ENCODE data around the gene CDH10.

The CDH10 gene

DNA sequence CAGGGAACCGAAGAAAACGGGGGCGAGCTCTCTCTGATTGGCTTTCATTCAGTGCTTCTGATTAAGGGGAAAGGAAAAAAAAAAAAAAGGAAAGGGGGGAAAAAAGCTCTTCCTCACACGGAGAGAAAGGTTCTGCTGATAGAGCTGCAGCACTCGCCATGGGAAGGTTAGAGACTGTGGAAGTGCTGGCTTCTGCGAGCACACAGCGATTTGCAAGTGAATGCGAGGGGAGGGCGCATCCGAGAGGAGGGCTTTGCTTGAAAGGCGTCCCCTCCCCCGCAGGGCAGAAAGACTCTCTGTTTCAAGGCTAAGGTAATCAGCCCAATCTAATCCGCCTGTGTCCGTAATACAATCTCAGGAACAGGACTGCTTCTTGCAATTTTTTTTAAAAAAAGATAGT lies at the start of gene CDH10:
Gene CDH10, minus strand, starts transcription at position 218 of the 400 bp plus-strand sequence. CDS start 51,488 bp downstream, outside the sequence.
- no peak for DNase-seq

DNA sequence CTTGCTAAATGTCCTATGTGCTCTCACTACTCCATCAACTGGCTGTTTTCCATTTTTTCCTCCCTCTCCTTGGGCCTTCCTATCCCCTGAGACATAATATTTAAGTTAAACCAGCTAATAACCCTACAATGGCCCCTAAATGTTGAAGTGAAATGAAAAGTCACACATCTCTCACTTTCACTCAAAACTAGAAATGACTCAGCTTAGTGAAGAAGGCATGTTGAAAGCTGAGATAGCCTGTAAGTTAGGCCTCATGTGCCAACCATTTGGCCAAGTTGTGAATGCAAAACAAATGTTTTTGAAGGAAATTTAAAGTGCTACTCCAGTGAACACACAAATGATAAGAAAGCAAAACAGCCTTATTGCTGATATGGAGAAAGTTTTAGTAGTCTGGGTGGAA lies 48.8 kb upstream of the CDH10 start:
- no peak for DNase-seq

DNA sequence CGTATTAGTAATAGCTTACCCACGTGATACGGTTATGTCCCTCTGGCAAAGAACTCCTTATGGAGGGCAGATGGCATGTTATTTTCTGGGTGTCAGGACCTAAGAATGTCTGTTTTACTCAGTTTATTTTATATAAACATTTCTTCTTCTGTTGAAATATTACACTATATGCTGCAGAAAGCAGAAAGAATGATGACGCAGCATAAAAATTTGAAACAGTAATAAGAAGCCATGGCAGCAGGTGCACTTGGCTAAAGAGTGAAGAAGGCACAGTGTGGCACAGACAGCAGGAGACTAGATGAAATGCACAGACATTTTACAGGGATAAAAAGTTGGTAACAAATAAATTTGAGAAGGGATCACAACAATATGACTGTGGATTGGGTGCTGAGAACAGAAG lies 46.3 kb upstream of the CDH10 start:
- no peak for DNase-seq

DNA sequence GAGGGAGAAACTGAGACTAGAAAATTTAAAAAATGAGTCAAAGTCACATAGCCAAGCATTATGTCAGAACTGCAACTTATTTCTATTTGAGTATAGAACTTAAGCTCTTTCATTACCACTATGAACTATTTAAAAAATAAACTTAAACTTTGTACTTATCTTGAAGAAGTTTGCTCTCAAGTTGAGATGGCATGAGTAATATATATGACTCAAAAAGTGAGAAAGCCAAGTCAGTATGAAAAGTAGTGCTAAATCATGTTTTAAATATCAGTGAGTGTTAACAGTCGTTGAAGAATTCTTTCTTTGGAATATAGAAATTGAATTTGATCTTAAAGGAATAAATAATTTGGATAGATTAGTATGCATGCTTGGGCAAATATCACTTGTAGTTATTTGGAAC lies 36.3 kb upstream of the CDH10 start:
- no peak for DNase-seq

DNA sequence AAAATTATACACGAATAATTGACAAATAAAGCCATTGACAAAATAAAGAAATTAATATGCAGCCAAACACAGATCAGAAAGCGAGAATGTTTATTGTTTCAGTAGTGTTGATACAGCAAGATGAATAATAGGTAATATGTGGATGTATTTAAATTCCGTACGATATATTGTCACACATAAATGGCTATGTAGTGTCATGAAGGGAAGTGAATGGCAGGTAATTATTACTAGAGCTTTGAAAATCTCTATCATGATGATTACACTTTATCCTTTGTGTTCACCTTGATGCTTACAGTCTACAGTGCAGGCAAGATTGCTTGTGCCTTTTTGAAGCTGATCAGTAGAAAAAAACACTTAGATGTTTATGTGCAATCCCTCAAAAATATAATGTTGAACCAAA lies 23.3 kb upstream of the CDH10 start:
- DNase-seq: no peak

DNA sequence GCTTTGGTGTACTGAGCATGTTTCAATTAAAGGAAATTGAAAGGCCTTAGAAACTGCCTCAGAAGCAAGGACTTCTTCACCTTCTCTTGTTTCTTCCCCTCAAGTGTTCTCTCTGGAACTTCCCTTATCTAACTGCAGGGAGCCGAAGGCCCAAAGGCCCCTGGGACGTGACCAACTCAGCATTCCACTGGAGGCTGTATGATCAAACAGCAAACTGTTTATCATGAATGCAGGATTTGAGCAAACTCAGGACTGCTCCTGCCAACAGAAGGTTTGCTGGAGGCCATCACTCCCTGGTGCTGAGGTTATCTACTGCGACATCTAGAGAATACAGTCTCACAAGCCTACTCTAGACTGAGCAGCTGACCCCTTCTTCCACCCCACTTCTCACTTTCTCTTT lies 4.8 kb upstream of the CDH10 start:
- no peak for DNase-seq

DNA sequence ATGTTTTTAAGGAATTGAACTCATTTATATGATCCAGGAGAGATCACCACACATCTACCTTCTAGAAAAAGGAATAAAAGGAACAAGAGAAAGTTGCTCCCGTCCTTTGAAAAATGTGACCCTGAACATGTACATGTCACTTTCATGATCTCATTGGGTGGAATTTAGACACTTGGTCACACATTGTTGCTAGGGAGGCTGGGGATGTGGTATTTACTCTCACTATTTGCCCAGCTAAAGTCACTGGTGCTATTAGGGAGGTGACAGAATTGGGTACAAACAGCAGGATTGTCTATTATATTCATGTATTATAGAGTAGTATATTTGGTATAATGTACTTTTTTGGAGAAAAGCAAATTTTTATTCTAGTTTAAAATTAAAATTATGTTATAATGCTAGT lies 2.1 kb upstream of the CDH10 start:
- no peak for DNase-seq

DNA sequence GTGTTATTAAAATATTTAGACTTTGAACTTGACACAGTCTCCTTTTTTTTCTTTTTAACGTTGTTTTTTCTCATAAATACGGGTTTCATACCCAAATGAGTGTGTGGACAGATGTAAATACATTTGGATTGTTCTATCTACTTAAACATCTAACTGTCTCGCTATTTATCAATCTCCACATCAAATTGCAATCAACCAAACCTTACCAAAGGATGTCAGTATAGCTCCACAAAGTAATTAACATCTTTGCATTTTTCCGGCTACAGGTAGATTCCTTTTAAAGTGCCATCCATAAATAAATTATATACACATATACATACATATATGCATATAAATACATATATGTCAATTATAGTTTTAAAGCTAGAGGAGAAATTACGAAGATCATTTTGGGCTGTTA lies 705 bp upstream of the CDH10 start:
- no peak for DNase-seq

DNA sequence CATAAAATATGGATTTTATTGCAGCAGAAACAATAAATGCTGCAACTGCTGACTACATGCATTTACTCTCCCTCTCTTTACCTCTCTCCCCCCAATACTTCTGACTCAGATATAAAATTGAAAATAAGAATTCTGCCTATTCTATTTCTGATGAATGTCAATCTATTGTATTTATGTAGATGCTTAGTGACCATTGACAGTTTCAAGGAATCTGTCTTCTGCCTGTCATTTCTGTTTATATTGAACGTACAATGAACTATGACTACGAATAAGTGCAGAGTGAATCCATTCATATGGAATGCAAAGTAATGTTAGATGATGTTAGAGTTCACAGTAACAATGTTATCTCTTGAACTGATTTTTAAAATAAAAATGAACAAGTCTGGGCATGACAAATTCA lies 898 bp downstream of the CDH10 start:
- no peak for DNase-seq

DNA sequence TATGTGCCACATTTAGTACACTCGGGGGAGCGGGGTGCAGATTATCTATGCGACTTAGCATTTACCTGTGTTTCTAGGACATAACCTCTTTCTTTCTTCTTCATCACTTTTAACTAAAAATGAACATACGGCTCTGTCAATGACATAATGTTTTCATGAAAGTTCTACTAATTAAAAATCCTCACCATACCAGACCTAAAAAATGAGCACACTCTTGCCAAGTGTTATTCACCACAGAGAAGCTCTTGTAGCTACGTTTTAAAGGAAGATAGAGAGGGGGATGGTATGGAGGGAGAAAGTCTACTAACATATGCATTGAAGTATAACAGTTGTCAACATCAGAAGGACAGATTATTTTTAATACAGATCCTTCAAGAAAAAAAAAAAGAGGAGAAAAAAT lies 1.6 kb downstream of the CDH10 start:
- DNase-seq: no peak

DNA sequence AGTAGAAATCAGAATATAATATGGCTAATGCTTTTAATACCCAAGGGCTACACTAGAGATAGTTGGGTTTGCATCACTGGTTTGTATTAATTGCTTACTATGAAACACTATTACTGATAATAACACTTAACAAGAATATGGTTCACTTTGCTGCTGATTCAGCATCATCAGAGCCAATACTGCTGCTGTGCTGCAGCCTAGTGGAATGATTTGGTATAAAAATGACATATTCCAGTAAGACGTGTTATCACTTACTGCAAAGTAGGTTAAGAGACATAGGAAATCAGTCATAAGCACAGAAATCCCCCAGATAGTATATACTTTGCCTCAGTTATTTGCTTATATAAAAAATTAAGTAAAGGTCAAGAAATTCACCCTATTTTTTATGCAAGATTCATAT lies 2.8 kb downstream of the CDH10 start:
- no peak for DNase-seq

DNA sequence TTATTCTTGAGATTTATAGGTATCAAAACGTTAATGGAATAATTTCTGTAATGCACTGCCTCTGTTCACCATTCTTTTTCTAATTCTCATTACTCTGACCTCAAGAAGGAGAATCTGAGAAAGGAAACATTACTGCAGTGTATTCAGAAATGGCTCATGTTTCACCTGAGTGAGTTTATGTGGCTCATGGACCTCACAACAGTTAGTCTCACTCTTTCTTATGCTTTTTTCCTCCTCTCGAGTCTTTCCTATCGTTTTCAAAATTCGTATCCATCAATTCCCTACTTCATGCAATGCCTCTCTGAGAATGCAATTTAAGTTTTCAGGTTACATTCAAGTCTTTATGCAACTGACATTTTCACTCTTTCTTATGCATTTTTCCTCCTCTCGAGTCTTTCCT lies 9.6 kb downstream of the CDH10 start:
- no peak for DNase-seq

DNA sequence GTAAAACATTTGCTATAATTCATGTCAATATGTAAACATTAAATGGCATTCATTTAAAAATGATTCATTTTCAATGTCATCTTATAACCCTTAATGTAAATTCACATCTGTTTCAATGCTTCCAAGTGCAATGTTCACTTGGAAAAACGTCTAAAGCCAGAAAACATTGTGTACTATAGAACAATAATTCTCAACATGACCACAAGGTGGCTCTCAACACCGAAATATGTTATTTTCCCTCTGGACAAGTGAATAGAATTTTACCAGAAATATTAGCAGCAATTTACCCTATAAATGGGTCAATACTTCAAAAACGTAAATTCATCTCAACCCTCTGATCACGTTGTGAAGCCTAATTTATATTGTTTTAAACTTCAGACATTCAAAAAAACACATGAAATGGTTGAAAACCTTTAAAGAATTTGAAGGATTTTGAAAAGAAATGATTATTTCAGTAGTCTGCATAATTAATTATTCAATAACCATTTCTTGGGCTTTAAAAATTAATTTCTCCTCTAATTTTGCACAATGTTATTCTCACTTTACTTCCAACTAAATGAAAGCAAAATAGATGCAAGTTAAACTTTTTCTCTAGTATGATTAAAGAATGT lies 11.0 kb downstream of the CDH10 start:
- DNase-seq: no peak

DNA sequence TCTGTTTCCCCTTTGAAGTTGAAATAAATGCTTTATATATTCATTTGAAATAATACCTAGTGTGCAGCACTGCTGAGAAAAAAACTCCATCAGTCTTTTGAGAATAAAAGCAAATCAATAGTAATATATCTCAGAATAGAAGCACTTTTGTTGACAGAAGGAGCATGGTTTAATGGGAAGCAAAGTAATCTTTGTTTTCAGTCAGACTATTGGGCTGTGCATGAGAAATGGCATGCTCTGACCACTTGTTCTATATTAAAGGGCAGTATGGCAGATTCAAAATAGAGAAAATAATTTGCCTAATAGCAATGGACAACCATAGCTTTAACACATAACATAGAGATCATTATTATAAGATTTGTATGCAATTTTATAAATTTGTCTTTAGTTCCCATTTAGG lies 12.4 kb downstream of the CDH10 start:
- no peak for DNase-seq

DNA sequence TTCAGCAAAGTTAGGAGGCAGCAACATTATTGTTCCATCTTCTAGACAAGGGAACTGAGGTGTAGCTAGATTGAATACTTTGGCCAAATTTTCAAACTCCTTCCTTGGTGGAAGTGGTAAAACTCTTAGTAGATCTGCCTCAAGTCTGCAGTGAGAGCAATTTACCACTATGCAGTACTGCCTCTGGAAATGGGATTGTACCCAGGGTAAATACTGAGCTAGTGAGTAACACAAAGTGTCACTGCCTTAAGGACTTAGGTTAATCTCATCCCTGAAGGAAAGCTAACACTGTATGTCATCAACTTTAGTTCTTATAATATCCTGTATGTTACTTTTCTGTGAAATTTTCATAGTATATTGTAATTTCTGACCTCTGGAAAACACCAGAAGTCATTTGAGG lies 13.9 kb downstream of the CDH10 start:
- DNase-seq: no peak

DNA sequence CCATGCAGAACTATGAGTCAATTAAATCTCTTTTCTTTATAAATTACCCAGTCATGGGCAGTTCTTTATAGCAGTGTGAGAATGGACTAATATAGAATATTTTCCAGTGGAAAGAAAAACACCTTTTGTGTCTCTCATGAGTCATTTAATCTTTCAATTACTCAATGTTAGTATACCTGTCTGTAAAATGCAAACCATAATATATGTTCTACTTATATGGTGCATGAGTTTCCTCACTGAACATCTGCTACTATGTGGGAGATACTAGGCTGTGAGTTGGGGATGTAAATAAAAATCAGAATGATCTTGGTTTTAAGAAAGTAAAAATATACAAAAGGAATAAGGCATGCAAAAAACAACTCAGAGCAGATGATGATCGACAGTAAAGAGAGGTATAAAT lies 15.0 kb downstream of the CDH10 start:
- DNase-seq: no peak

DNA sequence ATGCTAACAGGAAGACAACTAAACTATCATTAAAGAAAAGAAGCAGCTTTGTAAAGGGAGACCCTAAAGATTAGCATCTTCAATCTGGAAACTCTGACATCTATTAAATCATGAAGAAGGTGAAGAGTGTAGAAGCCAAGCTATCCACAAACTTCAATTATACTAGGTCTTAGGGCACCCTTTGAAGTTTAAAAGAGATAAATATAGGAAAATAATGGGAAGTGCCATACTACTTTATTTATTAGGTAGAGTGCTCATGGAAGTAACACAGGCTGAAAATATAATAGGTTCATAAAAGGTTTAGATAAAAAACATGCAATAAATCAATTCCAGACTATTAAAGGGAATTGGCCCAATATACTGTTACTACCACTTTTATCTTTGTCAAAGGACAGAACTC lies 19.9 kb downstream of the CDH10 start:
- no peak for DNase-seq

DNA sequence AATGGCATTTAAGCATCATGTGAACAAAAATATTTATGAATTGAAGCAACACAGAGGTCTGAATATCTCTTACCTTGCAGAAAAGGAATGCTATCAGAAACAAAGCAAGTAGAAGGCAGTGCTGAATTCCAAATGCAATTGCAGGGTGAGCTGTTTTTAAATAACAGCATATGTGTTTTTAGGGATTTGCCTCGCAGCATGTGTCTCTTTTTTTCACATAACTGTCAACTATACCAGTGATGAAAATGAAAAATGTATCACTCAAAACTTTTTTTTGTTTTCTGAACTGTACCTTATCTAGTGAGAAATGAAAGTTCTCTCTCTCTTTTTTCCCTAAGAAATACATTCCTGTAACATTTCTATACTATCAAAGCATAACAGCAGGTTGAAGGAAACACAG lies 21.2 kb downstream of the CDH10 start:
- DNase-seq: no peak

DNA sequence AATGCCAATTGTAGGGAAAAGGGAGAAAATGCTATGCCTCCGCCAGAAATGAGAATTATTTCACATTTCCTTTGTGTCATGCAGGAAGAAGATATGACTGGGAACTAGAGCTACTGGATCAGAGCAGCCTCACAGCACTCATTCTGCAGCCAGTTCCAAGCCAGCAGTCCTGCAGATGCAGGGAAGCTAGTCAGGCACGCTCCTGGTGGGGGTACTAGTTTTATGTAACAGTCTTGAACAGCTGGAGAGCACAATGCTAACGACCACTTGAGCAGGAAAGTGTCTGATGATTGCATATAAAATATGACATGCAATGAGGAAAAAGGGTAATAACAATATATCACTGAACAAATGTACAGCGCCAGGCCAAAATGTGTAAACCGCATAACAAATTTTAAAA lies 21.7 kb downstream of the CDH10 start:
- DNase-seq: no peak

DNA sequence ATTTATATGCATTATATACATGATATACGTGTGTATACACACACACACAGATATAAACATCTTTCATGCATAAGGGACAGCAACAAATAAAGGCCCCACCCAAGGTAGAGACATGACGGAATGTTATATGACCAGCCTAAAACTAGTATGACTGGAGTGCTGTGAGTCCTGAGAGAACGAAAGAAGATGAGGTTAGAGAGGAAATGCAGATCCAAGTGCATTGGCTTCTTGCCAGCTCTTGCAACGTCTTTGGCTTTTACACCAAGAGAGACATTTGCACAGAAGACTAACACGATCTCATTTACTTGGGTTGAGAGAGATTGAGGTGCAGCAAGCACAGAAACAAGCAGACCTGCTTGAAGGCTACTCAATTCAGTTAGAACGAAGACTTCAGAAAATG lies 23.0 kb downstream of the CDH10 start:
- no peak for DNase-seq

DNA sequence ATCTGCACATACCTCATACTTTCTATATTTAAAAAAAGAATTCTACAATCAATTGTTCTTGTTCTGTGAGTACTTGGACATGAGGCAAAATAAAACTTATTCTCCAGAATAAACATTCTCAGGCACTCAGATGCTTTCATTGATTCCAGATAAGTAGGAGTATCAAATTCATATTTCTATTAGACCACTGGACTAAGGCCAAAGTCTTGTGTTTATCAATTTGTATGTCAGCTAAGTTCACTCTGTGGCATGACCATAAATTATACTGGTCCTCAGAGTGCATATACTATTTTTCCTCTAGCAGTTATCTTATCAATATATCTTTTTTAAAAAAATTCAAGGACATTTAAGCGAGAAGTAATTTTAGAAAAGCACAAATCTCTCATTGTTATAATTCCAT lies 28.2 kb downstream of the CDH10 start:
- DNase-seq: no peak

DNA sequence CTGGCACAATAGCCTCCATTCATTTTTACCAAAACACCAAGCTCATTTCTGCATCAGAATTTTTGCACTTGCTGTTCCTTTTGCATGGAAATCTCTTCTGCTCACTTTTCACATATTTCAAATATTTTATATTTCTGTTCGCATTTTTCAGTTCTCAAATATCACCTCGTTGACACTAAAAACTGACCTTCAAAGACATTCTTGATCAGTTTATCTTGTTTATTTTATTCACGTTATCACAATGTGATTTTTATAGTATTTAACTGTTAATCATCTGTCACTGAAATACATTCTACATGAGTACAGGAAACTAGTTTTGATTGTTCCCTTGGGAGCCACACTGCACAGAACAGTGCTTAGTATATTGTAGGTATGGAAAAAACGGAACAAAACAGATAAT lies 29.6 kb downstream of the CDH10 start:
- no peak for DNase-seq

DNA sequence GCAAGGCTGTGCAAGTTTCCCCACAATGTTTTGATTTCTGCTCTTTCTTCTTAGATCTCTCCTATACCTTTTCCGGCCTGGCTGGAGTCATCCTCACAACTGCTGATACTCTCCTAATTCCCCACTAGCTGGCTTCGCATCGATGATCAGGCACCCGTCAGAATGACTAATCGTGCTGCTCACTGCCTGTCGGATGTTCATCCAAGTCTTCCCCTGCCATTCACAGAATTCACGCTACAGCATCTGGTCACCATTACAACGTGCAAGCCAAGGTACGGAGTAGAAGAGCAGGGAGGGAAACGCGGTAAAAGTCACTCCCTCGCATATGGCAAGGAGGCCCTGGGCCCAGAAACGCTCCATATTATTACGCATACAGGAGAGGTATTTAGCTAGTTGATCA lies 35.1 kb downstream of the CDH10 start:
- no peak for DNase-seq

DNA sequence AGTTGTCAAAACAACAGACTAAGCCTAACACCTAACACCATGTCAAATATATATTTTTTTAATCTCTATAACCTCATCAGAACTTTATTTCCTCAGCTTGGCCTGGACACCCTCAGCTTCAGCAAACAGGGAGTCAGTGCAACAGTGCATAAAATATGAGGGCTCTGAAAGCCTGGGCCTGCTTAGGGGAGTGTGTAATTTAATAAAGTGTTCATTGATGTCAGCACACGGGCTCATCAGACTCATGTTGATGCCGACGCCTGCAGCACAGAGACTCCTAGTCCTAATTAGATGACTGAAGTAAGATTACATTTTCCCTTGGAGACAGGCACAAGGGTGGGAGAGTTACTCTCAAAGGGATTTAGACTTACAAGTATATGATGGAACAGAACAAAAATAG lies 37.8 kb downstream of the CDH10 start:
- no peak for DNase-seq

DNA sequence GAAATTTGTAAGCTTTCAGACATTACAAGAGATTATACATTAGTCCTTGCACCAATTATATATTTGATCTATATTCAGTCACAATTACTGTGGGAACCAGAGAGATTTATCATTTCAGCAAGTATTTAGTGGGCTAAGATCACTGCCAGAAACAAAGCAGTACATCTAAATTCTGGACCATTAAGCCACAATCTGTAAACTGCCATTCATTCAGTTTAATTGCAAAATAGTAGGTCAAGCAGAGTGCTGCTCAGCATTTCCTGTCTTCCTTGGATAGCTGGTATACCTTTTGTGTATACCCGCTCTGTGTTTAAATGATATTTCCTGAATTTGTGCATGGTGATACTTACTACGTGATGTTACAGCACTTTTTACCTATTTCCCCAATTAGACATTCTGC lies 42.6 kb downstream of the CDH10 start:
- no peak for DNase-seq

DNA sequence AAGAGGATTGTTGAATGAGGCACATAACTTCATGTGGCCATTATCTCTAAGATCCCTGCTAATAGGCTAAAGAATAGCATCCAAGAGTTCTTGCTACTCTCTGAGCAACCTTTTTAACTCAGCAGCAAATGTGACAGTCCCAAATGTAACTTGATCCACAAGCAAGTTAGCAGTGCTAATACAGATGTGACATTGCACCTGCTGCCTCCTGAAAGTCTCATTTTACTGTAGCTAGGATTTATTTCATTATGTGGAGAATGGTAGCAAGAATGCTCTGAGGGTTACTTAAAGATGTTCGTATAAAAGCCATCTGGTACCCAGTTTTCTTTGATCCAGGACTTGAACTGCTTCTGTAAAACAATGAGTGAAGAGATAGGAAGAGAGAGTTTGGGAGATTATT lies 45.8 kb downstream of the CDH10 start:
- no peak for DNase-seq
